T47D (cell line): ENCODE measurements around the gene PLSCR3.
A peak's percentile ranks its signal among the peaks of the same experiment; 100 is the strongest.

Experiments
- DNase-seq, 2 experiments: peaks; one replicate each; pipeline versions ENCODE4 v3.0.0 to v3.0.0-alpha.2; 2011 to 2012; ENCODE audit warnings: low read depth in 1 of 2, low spot score in 1 of 2
- JUND ChIP-seq: IDR thresholded peaks from 2 replicates; pipeline ENCODE4 v1.6.1; 2012; ENCODE audit warnings: low read depth
- in situ Hi-C: cut with HindIII; loops from 2 replicates; pipeline ENCODE4 v1.10.0; 2016; ENCODE audit warnings: low sequenced_read_pairs, low pct_unique_long_range_greater_than_20kb

The PLSCR3 gene

GRCh38 chr17:7408252-7408727 is 14.0 kb upstream of the PLSCR3 start:
- TF ChIP-seq JUND: no peak
- no peak for DNase-seq

GRCh38 chr17:7407485-7408251 is 13.3 kb upstream of the PLSCR3 start, which contains the start of gene NLGN2:
NLGN2 (plus strand) TSS chr17:7407845; CDS start chr17:7408256, 411 bp downstream.
- no peak for DNase-seq
- TF ChIP-seq JUND: no peak
- in situ Hi-C loops: no loop called here

More at GRCh38 chr17:7408252-7408727, 14.0 kb upstream of the PLSCR3 start:
- in situ Hi-C loops: no loop called here

- no peak for DNase-seq
- in situ Hi-C loops: no loop called here
- no peak for TF ChIP-seq JUND
Observed at GRCh38 chr17:7407082-7407481, 12.8 kb upstream of the PLSCR3 start.

- no peak for TF ChIP-seq JUND
- DNase-seq: no peak
- in situ Hi-C loops: no loop called here
Observed at GRCh38 chr17:7406235-7406825, 12.0 kb upstream of the PLSCR3 start.

GRCh38 chr17:7405350-7406234 is 11.3 kb upstream of the PLSCR3 start:
- no peak for DNase-seq
- in situ Hi-C loops: no loop called here
- no peak for TF ChIP-seq JUND

GRCh38 chr17:7404737-7405349 is 10.5 kb upstream of the PLSCR3 start:
- TF ChIP-seq JUND: no peak
- no peak for DNase-seq
- in situ Hi-C loops: no loop called here

- TF ChIP-seq JUND: no peak
- peak; percentile 92 to 99 for DNase-seq
- in situ Hi-C loops: no loop called here
Observed at GRCh38 chr17:7403977-7404736, 9.8 kb upstream of the PLSCR3 start, which contains the start of gene TMEM256. TMEM256 (minus strand) TSS chr17:7404097; CDS start chr17:7404084, 13 bp downstream.

GRCh38 chr17:7403727-7403976 is 9.3 kb upstream of the PLSCR3 start:
- TF ChIP-seq JUND: no peak
- in situ Hi-C loops: no loop called here
- DNase-seq: peak in 1 of 2 experiments; percentile 70

GRCh38 chr17:7403043-7403726 is 8.9 kb upstream of the PLSCR3 start:
- DNase-seq: no peak
- in situ Hi-C loops: no loop called here
- TF ChIP-seq JUND: no peak

- TF ChIP-seq JUND: no peak
- DNase-seq: no peak
- in situ Hi-C loops: no loop called here
Observed at GRCh38 chr17:7398612-7399011, 4.3 kb upstream of the PLSCR3 start.

- no peak for DNase-seq
- in situ Hi-C loops: no loop called here
- TF ChIP-seq JUND: no peak
Observed at GRCh38 chr17:7396147-7396546, 1.8 kb upstream of the PLSCR3 start.
